Measurements from ENCODE around the gene RNASE11. TPM values are rescaled to one million over a fixed set of nuclear protein-coding genes. Genes with fewer than 3 reads are reported as not detected.
A peak's percentile ranks its signal among the peaks of the same experiment; 100 is the strongest.

RNASE11 gene
- total and polyA plus RNA-seq, 9 of the 15 experiments (the other 6 are each of a cell fraction or from before 2014, with no cell fraction given), result 0.16 to 0.29 (median 0.22) TPM; not detected in 6

DNA sequence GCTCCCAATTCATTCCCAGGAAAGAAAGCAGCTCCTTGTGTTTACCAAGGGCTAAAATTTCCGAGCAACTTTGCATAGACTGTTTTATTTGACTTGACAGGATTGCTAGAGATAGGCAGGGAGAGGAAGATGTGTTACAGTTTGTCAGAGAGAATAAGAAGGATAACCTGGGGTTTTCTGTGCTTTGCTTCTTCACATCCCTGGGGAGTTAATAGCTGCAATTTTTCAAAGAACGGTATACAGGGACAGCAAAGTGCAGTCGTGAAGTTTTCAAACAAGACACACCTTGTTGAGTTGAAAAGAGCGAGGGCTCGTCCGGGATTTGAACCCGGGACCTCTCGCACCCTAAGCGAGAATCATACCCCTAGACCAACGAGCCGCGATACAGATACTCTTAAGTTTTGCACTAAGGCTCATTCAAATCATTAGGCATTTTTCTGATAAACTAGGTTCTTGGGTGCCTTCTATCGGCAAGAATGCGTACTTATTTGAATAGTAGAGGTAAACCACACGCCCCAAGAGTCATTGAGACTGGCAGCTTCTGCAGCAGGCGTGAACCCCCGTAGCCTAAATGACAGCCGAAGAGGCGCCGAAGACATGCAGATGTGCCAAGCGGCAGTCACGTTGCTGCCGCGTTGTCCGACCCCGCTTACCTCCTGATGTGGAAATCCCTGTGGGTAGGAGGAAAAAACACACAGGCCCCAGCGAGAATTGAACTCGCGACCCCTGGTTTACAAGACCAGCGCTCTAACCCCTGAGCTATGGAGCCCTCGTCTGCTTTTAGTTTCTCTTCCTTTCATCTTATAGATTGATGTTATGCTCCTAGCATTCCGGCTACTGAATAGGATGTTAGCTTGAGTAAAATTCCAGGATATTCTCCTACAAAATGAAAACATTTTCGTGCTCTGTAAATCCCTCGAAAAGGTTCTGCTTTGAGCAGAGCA, 25.6 kb upstream of the RNASE11 start (continued):
- TF ChIP-seq, protein P1, sequence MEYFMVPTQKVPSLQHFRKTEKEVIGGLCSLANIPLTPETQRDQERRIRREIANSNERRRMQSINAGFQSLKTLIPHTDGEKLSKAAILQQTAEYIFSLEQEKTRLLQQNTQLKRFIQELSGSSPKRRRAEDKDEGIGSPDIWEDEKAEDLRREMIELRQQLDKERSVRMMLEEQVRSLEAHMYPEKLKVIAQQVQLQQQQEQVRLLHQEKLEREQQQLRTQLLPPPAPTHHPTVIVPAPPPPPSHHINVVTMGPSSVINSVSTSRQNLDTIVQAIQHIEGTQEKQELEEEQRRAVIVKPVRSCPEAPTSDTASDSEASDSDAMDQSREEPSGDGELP (CRISPR knock-in tag; IDR thresholded peaks at IDR 0.05; ENCODE audit: borderline replicate concordance), result peak; percentile 74; the same call in 1 of the 2 replicates
- peak; percentile 50; the same call in 1 of the 2 replicates for TF ChIP-seq CREM (IDR thresholded peaks at IDR 0.05; ENCODE audit: low read depth)
- peak; percentile 94 for TF ChIP-seq ADNP (tag; IDR thresholded peaks at IDR 0.05)
- TF ChIP-seq, protein P2, sequence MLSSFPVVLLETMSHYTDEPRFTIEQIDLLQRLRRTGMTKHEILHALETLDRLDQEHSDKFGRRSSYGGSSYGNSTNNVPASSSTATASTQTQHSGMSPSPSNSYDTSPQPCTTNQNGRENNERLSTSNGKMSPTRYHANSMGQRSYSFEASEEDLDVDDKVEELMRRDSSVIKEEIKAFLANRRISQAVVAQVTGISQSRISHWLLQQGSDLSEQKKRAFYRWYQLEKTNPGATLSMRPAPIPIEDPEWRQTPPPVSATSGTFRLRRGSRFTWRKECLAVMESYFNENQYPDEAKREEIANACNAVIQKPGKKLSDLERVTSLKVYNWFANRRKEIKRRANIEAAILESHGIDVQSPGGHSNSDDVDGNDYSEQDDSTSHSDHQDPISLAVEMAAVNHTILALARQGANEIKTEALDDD (IDR thresholded peaks at IDR 0.05), result peak; percentile 64
- TF ChIP-seq, protein P3, sequence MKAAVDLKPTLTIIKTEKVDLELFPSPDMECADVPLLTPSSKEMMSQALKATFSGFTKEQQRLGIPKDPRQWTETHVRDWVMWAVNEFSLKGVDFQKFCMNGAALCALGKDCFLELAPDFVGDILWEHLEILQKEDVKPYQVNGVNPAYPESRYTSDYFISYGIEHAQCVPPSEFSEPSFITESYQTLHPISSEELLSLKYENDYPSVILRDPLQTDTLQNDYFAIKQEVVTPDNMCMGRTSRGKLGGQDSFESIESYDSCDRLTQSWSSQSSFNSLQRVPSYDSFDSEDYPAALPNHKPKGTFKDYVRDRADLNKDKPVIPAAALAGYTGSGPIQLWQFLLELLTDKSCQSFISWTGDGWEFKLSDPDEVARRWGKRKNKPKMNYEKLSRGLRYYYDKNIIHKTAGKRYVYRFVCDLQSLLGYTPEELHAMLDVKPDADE (conservative IDR thresholded peaks at IDR 0.05; ENCODE audit: control insufficient read depth, low read depth, low read length), result 0 out of 2 replicates have a peak, but pooled peaks have one; percentile 34
- peak in 1 of 2 experiments; percentile 45; a peak in 1 of 4 replicates for TF ChIP-seq TRIM24 (IDR thresholded peaks at IDR 0.05)
- TF ChIP-seq BDP1 (IDR thresholded peaks at IDR 0.05; ENCODE audit: insufficient read depth, insufficient read length), result peak; percentile 45
- TF ChIP-seq RBBP5 (IDR thresholded peaks at IDR 0.05; ENCODE audit: borderline replicate concordance, insufficient read depth, low read length, poor library complexity, severe bottlenecking), result peak; percentile 55
- peak; percentile 52 for TF ChIP-seq EP400 (IDR thresholded peaks at IDR 0.05)
- peak; percentile 89 for TF ChIP-seq L3MBTL2 (IDR thresholded peaks at IDR 0.05)
- no peak for TF ChIP-seq SREBF2 (CRISPR knock-in tag; IDR thresholded peaks at IDR 0.05)
- peak; percentile 91 for TF ChIP-seq CXXC5 (CRISPR knock-in tag; IDR thresholded peaks at IDR 0.05)
- peak in 2 of 3 experiments; percentile 10 to 21 for TF ChIP-seq YY1 (IDR thresholded peaks at IDR 0.05; ENCODE audit: borderline replicate concordance in 1 of 3, control insufficient read depth in 1 of 3, extremely low read depth in 1 of 3, insufficient read depth in 3 of 3, insufficient read length in 1 of 3, insufficient replicate concordance in 2 of 3, low read depth in 1 of 3, low read length in 2 of 3)
- TF ChIP-seq, protein P4, sequence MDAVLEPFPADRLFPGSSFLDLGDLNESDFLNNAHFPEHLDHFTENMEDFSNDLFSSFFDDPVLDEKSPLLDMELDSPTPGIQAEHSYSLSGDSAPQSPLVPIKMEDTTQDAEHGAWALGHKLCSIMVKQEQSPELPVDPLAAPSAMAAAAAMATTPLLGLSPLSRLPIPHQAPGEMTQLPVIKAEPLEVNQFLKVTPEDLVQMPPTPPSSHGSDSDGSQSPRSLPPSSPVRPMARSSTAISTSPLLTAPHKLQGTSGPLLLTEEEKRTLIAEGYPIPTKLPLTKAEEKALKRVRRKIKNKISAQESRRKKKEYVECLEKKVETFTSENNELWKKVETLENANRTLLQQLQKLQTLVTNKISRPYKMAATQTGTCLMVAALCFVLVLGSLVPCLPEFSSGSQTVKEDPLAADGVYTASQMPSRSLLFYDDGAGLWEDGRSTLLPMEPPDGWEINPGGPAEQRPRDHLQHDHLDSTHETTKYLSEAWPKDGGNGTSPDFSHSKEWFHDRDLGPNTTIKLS (IDR thresholded peaks at IDR 0.05; ENCODE audit: borderline replicate concordance, low read depth), result peak; percentile 52; the same call in 1 of the 2 replicates
- peak; percentile 79; the same call in 1 of the 2 replicates for TF ChIP-seq MTA1 (IDR thresholded peaks at IDR 0.05; ENCODE audit: borderline replicate concordance)
- TF ChIP-seq, protein P5, sequence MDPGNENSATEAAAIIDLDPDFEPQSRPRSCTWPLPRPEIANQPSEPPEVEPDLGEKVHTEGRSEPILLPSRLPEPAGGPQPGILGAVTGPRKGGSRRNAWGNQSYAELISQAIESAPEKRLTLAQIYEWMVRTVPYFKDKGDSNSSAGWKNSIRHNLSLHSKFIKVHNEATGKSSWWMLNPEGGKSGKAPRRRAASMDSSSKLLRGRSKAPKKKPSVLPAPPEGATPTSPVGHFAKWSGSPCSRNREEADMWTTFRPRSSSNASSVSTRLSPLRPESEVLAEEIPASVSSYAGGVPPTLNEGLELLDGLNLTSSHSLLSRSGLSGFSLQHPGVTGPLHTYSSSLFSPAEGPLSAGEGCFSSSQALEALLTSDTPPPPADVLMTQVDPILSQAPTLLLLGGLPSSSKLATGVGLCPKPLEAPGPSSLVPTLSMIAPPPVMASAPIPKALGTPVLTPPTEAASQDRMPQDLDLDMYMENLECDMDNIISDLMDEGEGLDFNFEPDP (CRISPR knock-in tag; IDR thresholded peaks at IDR 0.05), result no peak

All from K562 (cell line).